ENCODE measurements around the gene DEGS1. TPM values are rescaled to one million over a fixed set of nuclear protein-coding genes. Genes with fewer than 3 reads are reported as not detected.

The DEGS1 gene
- polyA plus RNA-seq, 3 donors from 2014 or later, result 60.7 to 93.9 (median 65.9) TPM

- peak overlapping the region; percentile 67 to 85 (median 83) for H3K4me3 Mint-ChIP-seq
- peak overlapping the region in 5 of 6 donors; percentile 46 to 86 (median 63) for H3K27ac Mint-ChIP-seq
- peaks cover 0 to 2% (median 0%) of the 10 kb centered on the region in 6 donors for H3K9me3 Mint-ChIP-seq
- no peak for DNase-seq
- peaks cover 33 to 51% of the 10 kb centered on the region in 2 donors for H3K4me1 Mint-ChIP-seq
- peaks cover 5 to 11% (median 6%) of the 10 kb centered on the region in 3 donors for H3K27me3 Mint-ChIP-seq (ENCODE audit: low read depth in 3 of 3)
- peaks cover 0 to 8% (median 7%) of the 10 kb centered on the region in 3 donors for H3K36me3 Mint-ChIP-seq
Observed at GRCh38 chr1:224185208-224185607, 2.2 kb downstream of the DEGS1 start.

DNA sequence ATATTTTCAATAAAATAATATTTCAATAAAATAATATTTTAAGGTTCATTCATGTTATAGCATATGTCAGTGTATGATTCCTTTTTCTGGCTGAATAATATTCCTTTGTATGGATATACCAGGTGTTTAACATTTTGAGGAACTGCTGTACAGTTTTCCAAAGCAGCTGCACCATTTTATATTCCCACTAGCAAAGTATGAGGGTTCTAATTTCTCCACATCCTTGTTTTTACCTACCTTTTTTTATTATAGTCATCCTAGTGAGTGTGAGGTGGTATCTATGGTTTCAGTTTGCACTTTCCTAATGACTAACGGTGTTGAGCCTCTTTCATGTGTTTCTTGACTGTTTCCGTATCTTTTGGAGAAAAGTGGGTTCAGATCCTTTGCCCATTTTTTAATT, 5.2 kb downstream of the DEGS1 start:
- Mint-ChIP-seq H3K27ac (peak overlapping the region in 2 of 6 donors; percentile 56 to 78), H3K27me3 (ENCODE audit: low read depth in 3 of 3) (peaks cover 0 to 3% (median 0%) of the 10 kb centered on the region in 3 donors), H3K36me3 (peaks cover 0 to 16% (median 7%) of the 10 kb centered on the region in 3 donors), H3K4me1 (peaks cover 21 to 36% of the 10 kb centered on the region in 2 donors), H3K4me3 (peak overlapping the region in 2 of 5 donors; percentile 1 to 10), H3K9me3 (peaks cover 0 to 2% (median 0%) of the 10 kb centered on the region in 6 donors)
- no peak for DNase-seq

DNA sequence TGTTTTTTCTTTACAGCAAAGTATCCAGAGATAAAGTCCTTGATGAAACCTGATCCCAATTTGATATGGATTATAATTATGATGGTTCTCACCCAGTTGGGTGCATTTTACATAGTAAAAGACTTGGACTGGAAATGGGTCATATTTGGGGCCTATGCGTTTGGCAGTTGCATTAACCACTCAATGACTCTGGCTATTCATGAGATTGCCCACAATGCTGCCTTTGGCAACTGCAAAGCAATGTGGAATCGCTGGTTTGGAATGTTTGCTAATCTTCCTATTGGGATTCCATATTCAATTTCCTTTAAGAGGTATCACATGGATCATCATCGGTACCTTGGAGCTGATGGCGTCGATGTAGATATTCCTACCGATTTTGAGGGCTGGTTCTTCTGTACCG, 6.5 kb downstream of the DEGS1 start:
- H3K4me3 Mint-ChIP-seq, result no peak overlapping the region
- H3K9me3 Mint-ChIP-seq, result peaks cover 0 to 2% (median 0%) of the 10 kb centered on the region in 6 donors
- no peak for DNase-seq
- no peak overlapping the region for H3K27ac Mint-ChIP-seq
- peaks cover 0 to 2% (median 0%) of the 10 kb centered on the region in 3 donors for H3K27me3 Mint-ChIP-seq (ENCODE audit: low read depth in 3 of 3)
- H3K36me3 Mint-ChIP-seq, result peaks cover 6 to 24% (median 10%) of the 10 kb centered on the region in 3 donors
- peaks cover 17 to 29% of the 10 kb centered on the region in 2 donors for H3K4me1 Mint-ChIP-seq

DNA sequence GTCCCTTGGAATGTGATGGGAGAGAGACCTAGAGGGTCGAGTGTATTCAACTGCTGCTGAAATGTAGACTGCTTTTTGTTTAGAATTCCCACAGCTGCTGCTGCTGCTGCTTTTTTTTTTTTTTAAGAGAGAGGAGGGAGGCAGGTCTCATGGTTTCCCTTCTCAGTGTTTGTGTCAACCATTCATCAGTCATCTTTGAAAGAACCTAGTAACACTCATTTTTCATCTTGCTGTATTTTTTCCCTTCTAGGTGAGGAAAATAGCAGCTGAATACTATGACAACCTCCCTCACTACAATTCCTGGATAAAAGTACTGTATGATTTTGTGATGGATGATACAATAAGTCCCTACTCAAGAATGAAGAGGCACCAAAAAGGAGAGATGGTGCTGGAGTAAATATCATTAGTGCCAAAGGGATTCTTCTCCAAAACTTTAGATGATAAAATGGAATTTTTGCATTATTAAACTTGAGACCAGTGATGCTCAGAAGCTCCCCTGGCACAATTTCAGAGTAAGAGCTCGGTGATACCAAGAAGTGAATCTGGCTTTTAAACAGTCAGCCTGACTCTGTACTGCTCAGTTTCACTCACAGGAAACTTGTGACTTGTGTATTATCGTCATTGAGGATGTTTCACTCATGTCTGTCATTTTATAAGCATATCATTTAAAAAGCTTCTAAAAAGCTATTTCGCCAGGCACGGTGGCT, 9.2 kb downstream of the DEGS1 start:
- H3K4me1 Mint-ChIP-seq, result peaks cover 9 to 16% of the 10 kb centered on the region in 2 donors
- H3K27me3 Mint-ChIP-seq (ENCODE audit: low read depth in 3 of 3), result no peaks in the 10 kb centered on the region
- no peaks in the 10 kb centered on the region for H3K9me3 Mint-ChIP-seq
- peaks cover 9 to 27% (median 14%) of the 10 kb centered on the region in 3 donors for H3K36me3 Mint-ChIP-seq
- no peak overlapping the region for H3K4me3 Mint-ChIP-seq
- H3K27ac Mint-ChIP-seq, result no peak overlapping the region
- no peak for DNase-seq

DNA sequence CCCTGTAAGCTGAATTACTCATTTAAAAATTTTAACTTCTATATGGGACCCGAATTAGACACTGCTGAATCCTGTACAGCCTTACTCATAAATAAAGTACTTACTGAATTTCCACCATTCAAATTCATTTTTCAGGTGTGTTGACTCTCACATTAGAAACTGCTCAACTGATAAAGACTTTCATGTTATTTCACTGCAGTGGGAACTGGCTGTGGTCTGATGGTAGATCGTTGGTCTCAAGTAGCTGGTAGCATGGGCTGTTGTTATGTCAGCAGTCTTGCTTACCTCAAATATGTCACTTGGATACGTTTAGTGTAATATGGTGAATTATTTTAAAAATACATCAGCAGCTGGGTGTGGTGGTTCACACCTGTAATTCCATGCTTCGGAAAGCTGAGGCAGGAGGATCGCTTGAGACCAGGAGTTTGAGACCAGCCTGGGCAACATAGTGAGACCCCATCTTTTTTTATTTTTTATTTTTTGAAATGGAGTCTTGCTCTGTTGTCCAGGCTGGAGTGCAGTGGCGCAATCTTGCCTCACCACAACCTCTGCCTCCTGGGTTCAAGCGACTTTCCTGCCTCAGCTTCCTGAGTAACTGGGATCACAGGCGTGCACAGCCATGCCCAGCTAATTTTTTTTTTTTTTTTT, 10.4 kb downstream of the DEGS1 start:
- Mint-ChIP-seq H3K4me3 (no peak overlapping the region), H3K27me3 (ENCODE audit: low read depth in 3 of 3) (no peaks in the 10 kb centered on the region), H3K9me3 (no peaks in the 10 kb centered on the region), H3K4me1 (peaks cover 8 to 13% of the 10 kb centered on the region in 2 donors), H3K36me3 (peaks cover 9 to 24% (median 11%) of the 10 kb centered on the region in 3 donors), H3K27ac (no peak overlapping the region)
- no peak for DNase-seq

DNA sequence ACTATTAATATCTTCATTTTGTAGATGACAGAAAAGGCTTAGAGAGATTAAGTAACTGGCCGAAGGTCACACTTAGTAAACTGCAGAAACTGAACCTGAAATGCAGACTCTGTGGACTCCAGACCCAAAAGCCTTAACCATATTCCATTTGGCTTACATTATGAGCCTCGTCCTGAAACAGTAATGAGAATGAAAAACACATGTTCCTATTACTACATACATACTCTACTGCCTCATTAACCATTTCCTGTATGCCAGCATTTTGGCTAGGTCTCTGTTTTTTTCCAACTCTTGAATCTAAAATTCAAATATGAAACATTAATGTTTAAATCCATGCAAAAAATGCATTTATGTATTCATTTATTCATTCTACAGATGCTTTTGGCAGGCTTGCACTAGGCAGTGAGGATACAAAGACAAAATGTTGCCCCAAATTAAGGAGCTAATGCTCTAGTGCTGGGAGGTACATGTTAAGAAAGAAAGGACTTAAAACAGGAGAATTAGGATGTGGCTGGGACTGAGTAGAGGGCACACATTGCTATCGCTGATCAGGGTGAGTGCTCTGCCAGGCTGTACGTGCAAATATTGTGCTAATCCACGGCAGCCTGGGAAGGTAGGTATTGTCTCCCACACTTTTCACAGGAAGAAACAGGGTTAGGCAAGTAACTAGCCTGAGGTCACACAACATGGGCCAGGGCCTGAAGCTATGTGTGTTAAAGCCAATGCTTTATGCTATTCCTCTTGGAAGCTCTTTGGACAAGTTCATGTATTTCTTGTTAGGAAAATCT, 14.0 kb downstream of the DEGS1 start:
- Mint-ChIP-seq H3K4me1 (peaks cover 0 to 5% of the 10 kb centered on the region in 2 donors), H3K36me3 (peaks cover 7 to 16% (median 9%) of the 10 kb centered on the region in 3 donors), H3K27ac (no peak overlapping the region), H3K27me3 (ENCODE audit: low read depth in 3 of 3) (no peaks in the 10 kb centered on the region), H3K4me3 (no peak overlapping the region), H3K9me3 (no peaks in the 10 kb centered on the region)
- no peak for DNase-seq

- no peaks in the 10 kb centered on the region for H3K27me3 Mint-ChIP-seq (ENCODE audit: low read depth in 3 of 3)
- DNase-seq, result no peak
- H3K4me1 Mint-ChIP-seq, result peaks cover 0 to 5% of the 10 kb centered on the region in 2 donors
- no peak overlapping the region for H3K4me3 Mint-ChIP-seq
- H3K9me3 Mint-ChIP-seq, result no peaks in the 10 kb centered on the region
- no peak overlapping the region for H3K27ac Mint-ChIP-seq
- H3K36me3 Mint-ChIP-seq, result peaks cover 7 to 9% (median 9%) of the 10 kb centered on the region in 3 donors
Observed at GRCh38 chr1:224198572-224198971, 15.5 kb downstream of the DEGS1 start.

DNA sequence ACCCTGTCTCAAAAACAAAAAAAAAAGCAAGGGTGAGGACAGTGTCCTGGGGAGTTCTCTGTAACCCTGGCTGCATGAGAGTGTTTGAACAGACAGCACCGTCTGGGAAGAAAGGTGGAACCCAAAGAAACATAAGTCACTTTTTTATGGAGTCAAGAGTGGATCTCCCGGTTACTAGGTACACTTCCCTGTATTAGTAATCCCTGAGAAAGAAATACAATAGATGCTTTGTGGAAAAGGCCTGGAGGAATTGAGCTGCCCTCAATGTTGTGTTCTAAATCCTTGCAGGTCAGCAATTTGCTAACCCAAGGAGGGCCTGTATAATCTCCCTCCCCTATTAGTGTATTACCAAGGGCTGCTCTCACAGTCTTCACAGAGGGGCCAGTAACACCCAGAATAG, 16.6 kb downstream of the DEGS1 start:
- peaks cover 5 to 6% of the 10 kb centered on the region in 2 donors for H3K4me1 Mint-ChIP-seq
- peak overlapping the region in 1 of 6 donors; percentile 77 for H3K27ac Mint-ChIP-seq
- DNase-seq, result no peak
- no peak overlapping the region for H3K4me3 Mint-ChIP-seq
- peaks cover 3% of the 10 kb centered on the region in 3 donors for H3K36me3 Mint-ChIP-seq
- peaks cover 0 to 2% (median 0%) of the 10 kb centered on the region in 3 donors for H3K27me3 Mint-ChIP-seq (ENCODE audit: low read depth in 3 of 3)
- H3K9me3 Mint-ChIP-seq, result no peaks in the 10 kb centered on the region

DNA sequence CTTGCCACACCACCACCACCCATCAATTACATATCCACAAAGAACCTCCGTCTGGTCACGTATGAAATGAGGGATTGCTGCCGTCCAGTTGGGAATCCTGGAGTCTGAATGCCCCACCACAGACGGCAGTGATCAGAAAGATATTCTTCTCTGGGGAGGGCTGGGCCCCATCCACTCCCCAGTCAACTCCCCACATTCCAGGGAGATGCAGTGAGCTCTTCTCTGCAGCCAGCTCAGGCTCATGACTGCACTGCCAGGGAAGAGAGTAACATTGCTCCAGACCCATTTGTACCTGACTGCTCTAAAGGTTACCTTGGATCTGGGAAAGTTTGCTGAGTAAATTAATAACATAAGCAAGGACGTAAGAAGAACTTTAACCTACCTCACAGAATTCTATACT, 18.3 kb downstream of the DEGS1 start:
- no peak overlapping the region for H3K4me3 Mint-ChIP-seq
- no peak for DNase-seq
- H3K27me3 Mint-ChIP-seq (ENCODE audit: low read depth in 3 of 3), result peaks cover 0 to 2% (median 0%) of the 10 kb centered on the region in 3 donors
- no peaks in the 10 kb centered on the region for H3K9me3 Mint-ChIP-seq
- peak overlapping the region in 1 of 6 donors; percentile 29 for H3K27ac Mint-ChIP-seq
- peaks cover 17 to 19% of the 10 kb centered on the region in 2 donors for H3K4me1 Mint-ChIP-seq
- H3K36me3 Mint-ChIP-seq, result no peaks in the 10 kb centered on the region

DNA sequence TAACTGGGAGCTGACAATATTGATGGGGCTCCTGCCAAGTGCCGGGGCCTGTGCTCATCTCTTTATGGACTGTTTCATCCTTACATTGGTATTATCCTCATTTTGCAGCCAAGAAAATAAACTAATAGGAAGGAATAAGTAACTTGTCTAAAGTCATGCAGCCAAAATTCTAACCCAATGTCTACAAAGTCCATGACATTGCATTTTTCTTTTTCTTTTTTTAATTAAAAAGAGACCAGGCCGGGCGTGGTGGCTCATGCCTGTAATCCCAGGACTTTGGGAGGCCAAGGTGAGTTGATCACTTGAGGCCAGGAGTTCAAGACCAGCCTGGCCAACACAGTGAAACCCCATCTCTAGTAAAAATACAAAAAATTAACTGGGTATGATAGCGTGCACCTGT, 18.8 kb downstream of the DEGS1 start:
- Mint-ChIP-seq H3K27me3 (ENCODE audit: low read depth in 3 of 3) (peaks cover 0 to 2% (median 0%) of the 10 kb centered on the region in 3 donors), H3K27ac (peak overlapping the region in 1 of 6 donors; percentile 29), H3K36me3 (no peaks in the 10 kb centered on the region), H3K4me1 (peaks cover 18 to 19% of the 10 kb centered on the region in 2 donors), H3K9me3 (no peaks in the 10 kb centered on the region), H3K4me3 (no peak overlapping the region)
- DNase-seq, result no peak

DNA sequence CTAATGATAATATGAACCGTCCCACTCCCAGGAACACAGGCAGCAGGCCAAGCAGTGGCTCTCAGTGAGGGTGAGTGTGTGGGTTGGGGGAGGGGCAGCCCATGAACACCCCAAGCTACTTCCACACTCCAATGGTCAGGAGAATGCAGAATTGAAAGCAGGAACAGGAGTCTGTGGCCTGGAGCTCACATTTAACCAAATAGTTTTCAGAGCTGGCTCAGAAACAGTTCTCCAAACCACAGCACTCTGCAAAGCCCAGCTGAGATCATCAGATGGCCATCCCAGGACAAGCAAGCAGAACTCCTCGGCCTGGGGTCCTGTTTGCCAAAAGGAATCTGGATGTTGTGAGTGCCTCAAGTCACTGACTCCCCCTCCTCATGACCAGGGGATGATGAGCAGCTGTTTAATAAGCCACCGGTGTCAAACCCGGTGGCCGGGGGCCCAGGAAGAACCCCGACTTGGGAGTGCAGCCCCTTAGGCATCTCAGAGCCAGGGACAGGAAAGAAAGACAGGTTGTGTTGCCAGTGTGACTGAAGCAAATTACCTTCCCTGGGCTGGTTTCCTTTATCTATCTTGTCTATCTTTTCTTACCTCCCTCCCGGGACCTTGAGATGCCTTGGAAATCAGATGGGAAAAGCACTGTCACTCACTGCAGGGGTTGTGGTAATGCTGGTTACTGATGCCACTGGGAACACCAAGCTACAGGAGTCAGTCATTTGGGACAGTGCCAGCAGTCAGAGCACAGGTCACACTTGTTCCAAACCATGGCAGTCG, 20.4 kb downstream of the DEGS1 start:
- H3K36me3 Mint-ChIP-seq, result no peaks in the 10 kb centered on the region
- H3K4me3 Mint-ChIP-seq, result peak overlapping the region in 1 of 5 donors; percentile 30
- peaks cover 0 to 2% (median 0%) of the 10 kb centered on the region in 3 donors for H3K27me3 Mint-ChIP-seq (ENCODE audit: low read depth in 3 of 3)
- no peaks in the 10 kb centered on the region for H3K9me3 Mint-ChIP-seq
- peaks cover 19 to 20% of the 10 kb centered on the region in 2 donors for H3K4me1 Mint-ChIP-seq
- H3K27ac Mint-ChIP-seq, result peak overlapping the region in 3 of 6 donors; percentile 57 to 85 (median 74)
- no peak for DNase-seq

GRCh38 chr1:224205438-224205840, 22.4 kb downstream of the DEGS1 start:
- Mint-ChIP-seq H3K27me3 (ENCODE audit: low read depth in 3 of 3) (peaks cover 0 to 2% (median 0%) of the 10 kb centered on the region in 3 donors), H3K4me1 (peaks cover 19 to 20% of the 10 kb centered on the region in 2 donors), H3K9me3 (no peaks in the 10 kb centered on the region), H3K27ac (peak overlapping the region; percentile 65 to 94 (median 92)), H3K36me3 (no peaks in the 10 kb centered on the region), H3K4me3 (peak overlapping the region; percentile 56 to 88 (median 77))
- peak; percentile 49 to 55 (median 53) for DNase-seq
